CD4-positive, alpha-beta T cell treated with Interleukin-6 at 100 ng/mL for 8 hours (primary cell): ENCODE data around the gene VAPB.
"Not testable (repeated sequence)": the region's sequence is repeated elsewhere in the genome, so short reads cannot be mapped to it uniquely, and the experiment has no call there.

Source experiments
- DNase-seq: peaks from one replicate; pipeline ENCODE4 v3.0.0-alpha.2; 2020; ENCODE audit warnings: mixed read lengths, low spot score

The VAPB gene

GRCh38 chr20:58407966-58408557, 19.0 kb downstream of the VAPB start:
- DNase-seq = peak; percentile 36

- DNase-seq = peak; percentile 39
Observed at GRCh38 chr20:58408603-58409246, 19.7 kb downstream of the VAPB start.

- DNase-seq = not testable (repeated sequence)
Observed at GRCh38 chr20:58414216-58414615, 25.2 kb downstream of the VAPB start.

- not testable (repeated sequence) for DNase-seq
Observed at GRCh38 chr20:58414786-58415185, 25.8 kb downstream of the VAPB start.

- DNase-seq = no peak
Observed at GRCh38 chr20:58416057-58416456, 27.0 kb downstream of the VAPB start.

- peak; percentile 22 for DNase-seq
Observed at GRCh38 chr20:58416835-58417234, 27.8 kb downstream of the VAPB start.

GRCh38 chr20:58417438-58417837, 28.4 kb downstream of the VAPB start:
- no peak for DNase-seq

GRCh38 chr20:58418949-58419748, 30.1 kb downstream of the VAPB start:
- DNase-seq = no peak

GRCh38 chr20:58420798-58421496, 31.9 kb downstream of the VAPB start:
- DNase-seq = no peak

- DNase-seq = no peak
Observed at GRCh38 chr20:58421497-58421850, 32.4 kb downstream of the VAPB start.

- DNase-seq = no peak
Observed at GRCh38 chr20:58424218-58424969, 35.4 kb downstream of the VAPB start.

- not testable (repeated sequence) for DNase-seq
Observed at GRCh38 chr20:58427571-58427970, 38.5 kb downstream of the VAPB start.

- no peak for DNase-seq
Observed at GRCh38 chr20:58428364-58428763, 39.3 kb downstream of the VAPB start.

- DNase-seq = no peak
Observed at GRCh38 chr20:58429303-58429702, 40.3 kb downstream of the VAPB start.

GRCh38 chr20:58431134-58431533, 42.1 kb downstream of the VAPB start:
- no peak for DNase-seq

- no peak for DNase-seq
Observed at GRCh38 chr20:58432186-58432954, 43.3 kb downstream of the VAPB start.

- no peak for DNase-seq
Observed at GRCh38 chr20:58433029-58433647, 44.1 kb downstream of the VAPB start.

- DNase-seq = no peak
Observed at GRCh38 chr20:58433759-58434158, 44.7 kb downstream of the VAPB start.

- DNase-seq = no peak
Observed at GRCh38 chr20:58434326-58434725, 45.3 kb downstream of the VAPB start.

GRCh38 chr20:58435237-58435636, 46.2 kb downstream of the VAPB start:
- no peak for DNase-seq
